BJ (cell line): Measurements from ENCODE around the gene CLASP1. TPM values are rescaled to one million over a fixed set of nuclear protein-coding genes. Genes with fewer than 3 reads are reported as not detected.
"Not testable (repeated sequence)": the region's sequence is repeated elsewhere in the genome, so short reads cannot be mapped to it uniquely, and the experiment has no call there.

Experiments used
- CTCF ChIA-PET: fragments of 350-600 bp; formaldehyde crosslinking; extraction: SDS; loops from one replicate; lab custom pipeline; 2021; ENCODE audit warnings: antibody characterized with exemption, inconsistent platforms; lab: Yijun Ruan, JAX
- POLR2A ChIA-PET: fragments of 300-600 bp; sonication (Branson Sonifier 250); formaldehyde crosslinking; extraction: SDS; loops from one replicate; lab custom pipeline; 2021; ENCODE audit warnings: antibody characterized with exemption; lab: Charles Lee
- DNase-seq: peaks from one replicate; pipeline ENCODE4 v3.0.0-alpha.2; 2011; ENCODE audit warnings: low read depth
- H3K27me3 ChIP-seq: 2 replicates; pipeline ENCODE4 v1.6.0; 2011; ENCODE audit warnings: low read length; ENCODE audit not compliant: control insufficient read depth, insufficient read depth
- H3K36me3 ChIP-seq: 2 replicates; pipeline ENCODE4 v1.5.1; 2011; ENCODE audit warnings: low read length; ENCODE audit not compliant: control insufficient read depth, insufficient read depth
- H3K4me3 ChIP-seq: 2 replicates; pipeline ENCODE4 v1.5.1; 2011; ENCODE audit warnings: low read depth, mild to moderate bottlenecking, control low read depth, low read length
- polyA plus RNA-seq: library from polyadenylated mRNA; depleted of rRNA; stranded (reverse); fragments of >200 nt; gene quantifications from 2 replicates; pipeline ENCODE4 v1.2.3, GENCODE V29; 2011
- TF ChIP-seq, protein P1 (sequence below): IDR thresholded peaks from 2 replicates; pipeline ENCODE4 v1.5.1; 2011; ENCODE audit warnings: low read depth, mild to moderate bottlenecking, control low read depth, inconsistent platforms, low read length, moderate library complexity; ENCODE audit not compliant: insufficient read depth

CLASP1 gene
- polyA plus RNA-seq, 1 experiment, result 7.1 TPM

DNA sequence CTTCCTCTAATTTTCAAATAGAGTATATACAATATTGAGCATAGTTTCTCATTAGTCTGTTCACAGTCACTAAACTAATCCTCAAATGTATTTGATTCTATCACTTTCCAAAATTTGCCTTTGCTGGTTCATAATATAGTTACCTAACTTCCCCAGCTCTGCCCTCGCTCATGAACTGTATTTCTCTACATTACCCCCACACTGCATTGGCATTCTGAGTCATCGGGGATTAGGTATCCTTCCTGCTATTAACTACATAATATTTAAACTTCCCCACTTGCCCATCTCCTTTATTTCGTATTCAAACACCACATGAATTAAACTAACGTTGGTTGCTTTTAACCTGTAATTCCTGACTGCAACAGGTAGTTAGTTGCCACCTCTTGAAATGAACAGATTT, 14.8 kb upstream of the CLASP1 start:
- POLR2A ChIA-PET, result no interaction called here
- CTCF ChIA-PET, result no interaction called here
- Histone ChIP-seq H3K4me3 (no peak overlapping the region), H3K36me3 (no peaks in the 10 kb centered on the region), H3K27me3 (no peaks in the 10 kb centered on the region)
- no peak for DNase-seq
- TF ChIP-seq, protein P1, sequence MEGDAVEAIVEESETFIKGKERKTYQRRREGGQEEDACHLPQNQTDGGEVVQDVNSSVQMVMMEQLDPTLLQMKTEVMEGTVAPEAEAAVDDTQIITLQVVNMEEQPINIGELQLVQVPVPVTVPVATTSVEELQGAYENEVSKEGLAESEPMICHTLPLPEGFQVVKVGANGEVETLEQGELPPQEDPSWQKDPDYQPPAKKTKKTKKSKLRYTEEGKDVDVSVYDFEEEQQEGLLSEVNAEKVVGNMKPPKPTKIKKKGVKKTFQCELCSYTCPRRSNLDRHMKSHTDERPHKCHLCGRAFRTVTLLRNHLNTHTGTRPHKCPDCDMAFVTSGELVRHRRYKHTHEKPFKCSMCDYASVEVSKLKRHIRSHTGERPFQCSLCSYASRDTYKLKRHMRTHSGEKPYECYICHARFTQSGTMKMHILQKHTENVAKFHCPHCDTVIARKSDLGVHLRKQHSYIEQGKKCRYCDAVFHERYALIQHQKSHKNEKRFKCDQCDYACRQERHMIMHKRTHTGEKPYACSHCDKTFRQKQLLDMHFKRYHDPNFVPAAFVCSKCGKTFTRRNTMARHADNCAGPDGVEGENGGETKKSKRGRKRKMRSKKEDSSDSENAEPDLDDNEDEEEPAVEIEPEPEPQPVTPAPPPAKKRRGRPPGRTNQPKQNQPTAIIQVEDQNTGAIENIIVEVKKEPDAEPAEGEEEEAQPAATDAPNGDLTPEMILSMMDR, result no peak

DNA sequence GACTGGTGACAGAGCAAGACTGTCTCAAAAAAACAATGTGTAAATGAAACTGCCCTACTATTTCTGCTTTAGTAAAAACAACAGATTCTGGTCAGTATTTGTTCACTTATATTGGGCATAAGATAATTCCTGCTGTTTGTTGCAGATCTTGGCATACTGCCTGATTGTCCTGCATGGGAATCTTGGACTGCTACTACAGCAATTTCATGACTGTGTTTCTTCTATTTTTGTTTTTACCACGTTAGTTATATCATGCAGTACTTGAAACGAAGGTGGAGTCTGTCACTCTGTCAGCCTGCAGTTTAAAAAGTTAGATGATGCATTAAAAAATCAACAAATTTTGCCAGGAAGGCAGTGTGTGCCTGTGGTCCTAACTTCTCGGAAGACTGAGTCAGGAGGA, 14.2 kb upstream of the CLASP1 start:
- Histone ChIP-seq H3K4me3 (no peak overlapping the region), H3K27me3 (no peaks in the 10 kb centered on the region), H3K36me3 (no peaks in the 10 kb centered on the region)
- no peak for DNase-seq
- CTCF ChIA-PET, result no interaction called here
- POLR2A ChIA-PET, result no interaction called here
- TF ChIP-seq, protein P1, result no peak

DNA sequence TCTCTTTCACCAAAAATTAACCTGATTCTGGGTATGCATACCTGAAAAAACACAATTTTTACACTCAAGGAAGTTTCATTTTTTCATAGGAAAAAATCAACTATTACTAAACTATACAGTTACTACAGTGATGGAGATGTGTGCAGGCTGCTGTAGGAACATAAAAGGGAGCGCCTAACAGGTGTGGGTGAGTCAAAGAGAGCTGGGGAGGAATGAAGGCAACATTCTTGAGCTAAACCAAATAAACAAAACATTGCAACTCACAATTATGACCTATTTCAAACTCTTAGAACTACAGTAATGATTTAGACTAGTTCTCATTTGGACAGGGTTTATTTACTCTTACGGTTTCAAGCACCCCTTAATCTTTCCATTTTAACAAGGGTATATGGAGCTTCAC, 13.4 kb upstream of the CLASP1 start:
- H3K36me3 ChIP-seq, result no peaks in the 10 kb centered on the region
- TF ChIP-seq, protein P1, result no peak
- H3K27me3 ChIP-seq, result no peaks in the 10 kb centered on the region
- CTCF ChIA-PET, result no interaction called here
- H3K4me3 ChIP-seq, result no peak overlapping the region
- POLR2A ChIA-PET, result no interaction called here
- no peak for DNase-seq

DNA sequence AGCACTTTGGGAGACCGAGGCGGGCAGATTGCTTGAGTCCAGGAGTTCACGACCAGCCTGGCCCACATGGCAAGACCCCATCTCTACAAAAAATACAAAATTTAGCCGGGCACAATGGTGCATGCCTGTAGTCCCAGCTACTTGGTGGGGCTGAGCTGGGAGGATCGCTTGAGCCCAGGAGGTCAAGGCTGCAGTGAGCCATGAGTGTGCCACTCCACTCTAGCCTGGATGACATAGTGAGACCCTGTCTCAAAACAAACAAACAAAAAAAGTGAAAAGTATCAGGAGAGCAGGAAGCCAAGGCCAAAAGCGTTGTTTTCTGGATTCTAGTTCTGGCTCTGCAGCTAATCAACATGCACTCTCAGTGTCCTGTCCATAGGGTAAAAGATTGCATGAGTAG, 10.7 kb upstream of the CLASP1 start:
- H3K36me3 ChIP-seq, result no peaks in the 10 kb centered on the region
- no peaks in the 10 kb centered on the region for H3K27me3 ChIP-seq
- POLR2A ChIA-PET, result no interaction called here
- DNase-seq, result no peak
- H3K4me3 ChIP-seq, result no peak overlapping the region
- TF ChIP-seq, protein P1, result no peak
- CTCF ChIA-PET, result no interaction called here

DNA sequence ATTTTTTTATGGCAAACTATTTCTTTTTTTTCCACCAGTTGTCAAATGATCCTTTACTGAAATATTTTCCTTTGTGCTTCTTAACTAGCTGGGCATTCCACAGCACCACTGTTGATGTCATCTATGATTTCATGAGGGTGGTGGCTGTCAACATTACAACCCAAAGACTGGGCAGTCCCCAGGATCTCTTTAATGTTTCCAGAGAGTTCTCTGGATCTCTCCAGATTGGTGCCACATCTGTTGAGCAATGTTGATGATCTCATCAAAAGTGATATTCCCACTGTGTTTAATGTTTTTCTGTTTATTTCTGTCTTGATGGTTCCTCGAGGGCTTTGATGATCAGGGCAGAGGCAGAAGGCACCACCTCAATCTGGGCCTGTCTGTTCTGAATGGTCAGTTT, 9.1 kb upstream of the CLASP1 start:
- CTCF ChIA-PET, POLR2A ChIA-PET, DNase-seq, H3K27me3 ChIP-seq, H3K4me3 ChIP-seq, H3K36me3 ChIP-seq: not testable (repeated sequence)

DNA sequence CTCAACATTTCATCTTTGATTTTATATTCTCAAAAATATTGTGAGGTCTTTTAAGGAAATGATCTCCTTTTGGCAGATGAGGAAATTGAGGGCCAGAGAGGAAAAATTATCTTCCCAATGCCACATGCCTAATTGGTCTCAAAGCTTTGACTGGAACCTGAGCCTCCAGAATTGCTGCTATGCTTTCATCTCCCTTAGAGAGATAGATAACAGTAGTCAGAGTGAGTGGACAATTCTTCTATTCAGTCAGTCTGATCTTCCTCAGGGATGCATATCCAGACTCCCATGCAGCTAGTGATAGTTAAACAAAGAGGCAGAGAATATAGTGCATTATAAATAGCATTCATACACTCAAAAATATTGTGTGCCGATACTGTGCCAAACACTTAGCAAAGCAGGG, 3.8 kb upstream of the CLASP1 start:
- H3K4me3 ChIP-seq, result no peak overlapping the region
- H3K36me3 ChIP-seq, result no peaks in the 10 kb centered on the region
- CTCF ChIA-PET, result no interaction called here
- H3K27me3 ChIP-seq, result no peaks in the 10 kb centered on the region
- POLR2A ChIA-PET, result no interaction called here
- TF ChIP-seq, protein P1, result no peak
- no peak for DNase-seq
